WTC11 (cell line): Measurements from ENCODE around the gene SEPTIN1. TPM values are rescaled to one million over a fixed set of nuclear protein-coding genes. Genes with fewer than 3 reads are reported as not detected.

Experiments used
- ATAC-seq: fragments of 200-7000 bp; cut with Tn5 transposase; 2 replicates; pipeline ENCODE4 v1.10.0; 2021; ENCODE audit warnings: mild to moderate bottlenecking, moderate library complexity
- CTCF ChIA-PET: fragments of 300-600 bp; sonication (Branson Sonifier 250); formaldehyde crosslinking; loops from one replicate; lab custom pipeline; 2021; ENCODE audit warnings: antibody characterized with exemption; lab: Charles Lee
- POLR2A ChIA-PET: fragments of 350-600 bp; sonication (Branson Sonifier 250); formaldehyde crosslinking; loops from one replicate; lab custom pipeline; 2021; ENCODE audit warnings: antibody characterized with exemption; lab: Charles Lee
- DNase-seq: peaks from one replicate; pipeline ENCODE4 v3.0.0; 2021; ENCODE audit warnings: low spot score
- H3K27ac Mint-ChIP-seq: 2 replicates; pipeline ENCODE4 v1.8.0; 2021; ENCODE audit warnings: mixed read lengths
- H3K27me3 Mint-ChIP-seq: 2 replicates; pipeline ENCODE4 v1.8.0; 2021; ENCODE audit warnings: low read depth, mild to moderate bottlenecking, moderate library complexity, mixed read lengths
- H3K36me3 Mint-ChIP-seq: 2 replicates; pipeline ENCODE4 v1.8.0; 2021; ENCODE audit warnings: mixed read lengths
- H3K4me1 Mint-ChIP-seq: 2 replicates; pipeline ENCODE4 v1.8.0; 2022; ENCODE audit warnings: mixed read lengths
- H3K4me3 Mint-ChIP-seq: 2 replicates; pipeline ENCODE4 v1.8.0; 2021; ENCODE audit warnings: mild to moderate bottlenecking, moderate library complexity, mixed read lengths
- H3K9me3 Mint-ChIP-seq: 2 replicates; pipeline ENCODE4 v1.8.0; 2021; ENCODE audit warnings: mixed read lengths
- CBFB ChIP-seq: sonication (generic); formaldehyde crosslinking; IDR thresholded peaks from 2 replicates; pipeline ENCODE4 v1.8.1; 2022; ENCODE audit warnings: mild to moderate bottlenecking, low read depth, missing genetic modification reagents
- CREM ChIP-seq: sonication (generic); formaldehyde crosslinking; IDR thresholded peaks from 2 replicates; pipeline ENCODE4 v1.8.1; 2022; ENCODE audit warnings: mild to moderate bottlenecking, missing genetic modification reagents, moderate library complexity
- ESRRA ChIP-seq: sonication (generic); formaldehyde crosslinking; IDR thresholded peaks from 2 replicates; pipeline ENCODE4 v1.8.1; 2022; ENCODE audit warnings: mild to moderate bottlenecking, missing genetic modification reagents, borderline replicate concordance
- FOXJ3 ChIP-seq: sonication (generic); formaldehyde crosslinking; IDR thresholded peaks from 2 replicates; pipeline ENCODE4 v1.9.0; 2021; ENCODE audit warnings: missing genetic modification reagents, mild to moderate bottlenecking, borderline replicate concordance
- FOXK1 ChIP-seq: sonication (generic); formaldehyde crosslinking; IDR thresholded peaks from 2 replicates; pipeline ENCODE4 v1.8.0; 2022; ENCODE audit warnings: mild to moderate bottlenecking, moderate library complexity, missing genetic modification reagents
- FOXP1 ChIP-seq: sonication (generic); formaldehyde crosslinking; IDR thresholded peaks from 2 replicates; pipeline ENCODE4 v1.8.0; 2022; ENCODE audit warnings: missing genetic modification reagents, mild to moderate bottlenecking, moderate library complexity, borderline replicate concordance
- IRF2 ChIP-seq: sonication (generic); formaldehyde crosslinking; IDR thresholded peaks from 2 replicates; pipeline ENCODE4 v1.8.0; 2022; ENCODE audit warnings: low read depth, missing genetic modification reagents, borderline replicate concordance
- KAT7 ChIP-seq: sonication (generic); formaldehyde crosslinking; IDR thresholded peaks from 2 replicates; pipeline ENCODE4 v1.8.1; 2023; ENCODE audit warnings: missing genetic modification reagents, mild to moderate bottlenecking, borderline replicate concordance
- MYBL2 ChIP-seq: sonication (generic); formaldehyde crosslinking; IDR thresholded peaks from 2 replicates; pipeline ENCODE4 v1.8.1; 2023; ENCODE audit warnings: mild to moderate bottlenecking, moderate library complexity, missing genetic modification reagents
- OVOL2 ChIP-seq: fragments of 250-450 bp; sonication (Bioruptor Pico); IDR thresholded peaks from 2 replicates; pipeline ENCODE4 v1.9.0; 2021; ENCODE audit warnings: mild to moderate bottlenecking, borderline replicate concordance
- RELA ChIP-seq: sonication (generic); formaldehyde crosslinking; IDR thresholded peaks from 2 replicates; pipeline ENCODE4 v1.8.1; 2022; ENCODE audit warnings: missing genetic modification reagents, mild to moderate bottlenecking, borderline replicate concordance
- SP1 ChIP-seq: sonication (generic); formaldehyde crosslinking; conservative IDR thresholded peaks from 2 replicates; pipeline ENCODE4 v1.8.1; 2022; ENCODE audit warnings: missing genetic modification reagents
- ZNF423 ChIP-seq: fragments of 250-450 bp; sonication (Bioruptor Pico); IDR thresholded peaks from 2 replicates; pipeline ENCODE4 v2.1.2; 2022; ENCODE audit warnings: mild to moderate bottlenecking, moderate library complexity
- ZNF671 ChIP-seq: fragments of 250-450 bp; sonication (Bioruptor Pico); IDR thresholded peaks from 2 replicates; pipeline ENCODE4 v1.8.0; 2021; ENCODE audit warnings: mild to moderate bottlenecking
- total RNA-seq: library from RNA; stranded (reverse); gene quantifications from 3 replicates; pipeline ENCODE4 v1.2.3, GENCODE V29; 2021
- TF ChIP-seq, protein P1 (sequence below): sonication (generic); formaldehyde crosslinking; IDR thresholded peaks from 2 replicates; pipeline ENCODE4 v1.8.0; 2022; ENCODE audit warnings: missing genetic modification reagents
- TF ChIP-seq, protein P2 (sequence below): sonication (generic); formaldehyde crosslinking; conservative IDR thresholded peaks from 2 replicates; pipeline ENCODE4 v1.8.1; 2022; ENCODE audit warnings: mild to moderate bottlenecking, missing genetic modification reagents
- TF ChIP-seq, protein P3 (sequence below): fragments of 250-450 bp; sonication (Bioruptor Pico); IDR thresholded peaks from 2 replicates; pipeline ENCODE4 v1.9.0; 2021; ENCODE audit warnings: mild to moderate bottlenecking
- TF ChIP-seq, protein P4 (sequence below): fragments of 250-450 bp; sonication (Bioruptor Pico); IDR thresholded peaks from 2 replicates; pipeline ENCODE4 v1.8.0; 2021; ENCODE audit warnings: mild to moderate bottlenecking
- TF ChIP-seq, protein P5 (sequence below): sonication (generic); formaldehyde crosslinking; IDR thresholded peaks from 2 replicates; pipeline ENCODE4 v1.8.0; 2022; ENCODE audit warnings: mild to moderate bottlenecking, missing genetic modification reagents
- TF ChIP-seq, protein P6 (sequence below): sonication (generic); formaldehyde crosslinking; IDR thresholded peaks from 2 replicates; pipeline ENCODE4 v1.8.1; 2022; ENCODE audit warnings: mild to moderate bottlenecking, moderate library complexity, missing genetic modification reagents
- TF ChIP-seq, protein P7 (sequence below): sonication (generic); formaldehyde crosslinking; IDR thresholded peaks from 2 replicates; pipeline ENCODE4 v1.8.0; 2023; ENCODE audit warnings: missing genetic modification reagents, mild to moderate bottlenecking, borderline replicate concordance

Gene SEPTIN1
- total RNA-seq, 1 experiment from 2014 or later, result 2.3 TPM

DNA sequence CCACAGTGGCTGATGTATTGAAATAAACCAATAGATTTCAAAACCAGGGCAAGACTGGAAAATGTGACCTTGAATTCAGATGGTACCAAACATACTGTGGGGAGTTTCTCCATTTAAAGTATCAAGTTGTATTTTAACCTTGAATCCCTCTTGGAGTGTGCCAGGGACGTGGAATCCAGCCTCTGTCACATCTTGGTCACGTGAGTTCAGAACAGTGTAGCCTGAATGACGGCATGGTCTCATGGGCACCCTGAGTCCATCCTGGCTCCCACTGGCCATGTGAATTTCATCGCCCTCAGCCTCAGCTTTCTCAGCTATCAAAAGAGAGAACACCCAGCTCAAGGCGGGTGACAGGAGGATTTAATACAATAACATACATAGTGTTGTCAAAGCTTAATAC, 31.8 kb upstream of the SEPTIN1 start (continued):
- TF ChIP-seq, protein P1, sequence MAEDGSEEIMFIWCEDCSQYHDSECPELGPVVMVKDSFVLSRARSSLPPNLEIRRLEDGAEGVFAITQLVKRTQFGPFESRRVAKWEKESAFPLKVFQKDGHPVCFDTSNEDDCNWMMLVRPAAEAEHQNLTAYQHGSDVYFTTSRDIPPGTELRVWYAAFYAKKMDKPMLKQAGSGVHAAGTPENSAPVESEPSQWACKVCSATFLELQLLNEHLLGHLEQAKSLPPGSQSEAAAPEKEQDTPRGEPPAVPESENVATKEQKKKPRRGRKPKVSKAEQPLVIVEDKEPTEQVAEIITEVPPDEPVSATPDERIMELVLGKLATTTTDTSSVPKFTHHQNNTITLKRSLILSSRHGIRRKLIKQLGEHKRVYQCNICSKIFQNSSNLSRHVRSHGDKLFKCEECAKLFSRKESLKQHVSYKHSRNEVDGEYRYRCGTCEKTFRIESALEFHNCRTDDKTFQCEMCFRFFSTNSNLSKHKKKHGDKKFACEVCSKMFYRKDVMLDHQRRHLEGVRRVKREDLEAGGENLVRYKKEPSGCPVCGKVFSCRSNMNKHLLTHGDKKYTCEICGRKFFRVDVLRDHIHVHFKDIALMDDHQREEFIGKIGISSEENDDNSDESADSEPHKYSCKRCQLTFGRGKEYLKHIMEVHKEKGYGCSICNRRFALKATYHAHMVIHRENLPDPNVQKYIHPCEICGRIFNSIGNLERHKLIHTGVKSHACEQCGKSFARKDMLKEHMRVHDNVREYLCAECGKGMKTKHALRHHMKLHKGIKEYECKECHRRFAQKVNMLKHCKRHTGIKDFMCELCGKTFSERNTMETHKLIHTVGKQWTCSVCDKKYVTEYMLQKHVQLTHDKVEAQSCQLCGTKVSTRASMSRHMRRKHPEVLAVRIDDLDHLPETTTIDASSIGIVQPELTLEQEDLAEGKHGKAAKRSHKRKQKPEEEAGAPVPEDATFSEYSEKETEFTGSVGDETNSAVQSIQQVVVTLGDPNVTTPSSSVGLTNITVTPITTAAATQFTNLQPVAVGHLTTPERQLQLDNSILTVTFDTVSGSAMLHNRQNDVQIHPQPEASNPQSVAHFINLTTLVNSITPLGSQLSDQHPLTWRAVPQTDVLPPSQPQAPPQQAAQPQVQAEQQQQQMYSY (CRISPR knock-in tag), result no peak
- TF ChIP-seq RELA (CRISPR knock-in tag), result no peak

DNA sequence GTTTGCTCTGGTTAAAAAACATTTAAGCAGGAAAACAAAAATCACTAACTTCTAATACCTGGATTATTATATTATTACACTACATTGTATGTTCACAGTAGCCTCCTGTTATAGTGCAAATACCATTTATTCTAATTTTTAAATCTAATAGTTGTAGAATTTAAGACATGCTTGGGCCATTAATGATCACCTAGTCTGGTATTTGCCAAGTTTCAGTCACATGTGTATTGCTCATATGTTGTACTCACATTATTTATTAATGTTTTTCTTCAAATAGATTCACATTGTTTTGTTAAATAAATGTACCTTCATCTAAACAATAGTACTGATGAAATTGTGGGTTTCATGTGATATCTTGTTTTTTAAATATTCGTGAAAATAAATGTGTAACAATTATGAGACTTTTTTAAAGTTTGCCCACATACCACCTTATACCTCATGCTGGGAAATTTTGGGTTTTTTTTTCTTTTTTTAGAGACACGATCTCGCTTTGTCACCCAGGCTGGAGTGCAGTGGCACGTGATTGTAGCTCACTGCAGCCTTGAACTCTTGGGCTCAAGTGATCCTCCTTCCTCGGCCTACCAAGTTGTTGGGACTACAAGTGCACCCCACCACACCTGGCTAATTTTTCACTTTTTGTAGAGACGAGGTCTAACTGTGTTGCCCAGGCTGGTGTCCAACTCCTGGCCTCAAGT, 30.9 kb upstream of the SEPTIN1 start:
- ChIA-PET CTCF (interaction anchor here (1.1 kb wide), 1 partner anchor 301 kb away, joined by 3 read pairs; no protein-coding TSS in a partner anchor), POLR2A (no interaction called here)
- Mint-ChIP-seq H3K27ac (no peak overlapping the region), H3K36me3 (peaks cover 21% of the 10 kb centered on the region), H3K4me1 (peaks cover 16% of the 10 kb centered on the region), H3K9me3 (no peaks in the 10 kb centered on the region), H3K4me3 (no peak overlapping the region), H3K27me3 (no peaks in the 10 kb centered on the region)
- DNase-seq (no peak), ATAC-seq (no peak)
- TF ChIP-seq OVOL2, result no peak
- TF ChIP-seq ZNF423 (CRISPR knock-in tag), result no peak
- TF ChIP-seq FOXP1 (CRISPR knock-in tag), result no peak
- TF ChIP-seq, protein P2, sequence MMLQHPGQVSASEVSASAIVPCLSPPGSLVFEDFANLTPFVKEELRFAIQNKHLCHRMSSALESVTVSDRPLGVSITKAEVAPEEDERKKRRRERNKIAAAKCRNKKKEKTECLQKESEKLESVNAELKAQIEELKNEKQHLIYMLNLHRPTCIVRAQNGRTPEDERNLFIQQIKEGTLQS (CRISPR knock-in tag), result no peak
- TF ChIP-seq, protein P3, sequence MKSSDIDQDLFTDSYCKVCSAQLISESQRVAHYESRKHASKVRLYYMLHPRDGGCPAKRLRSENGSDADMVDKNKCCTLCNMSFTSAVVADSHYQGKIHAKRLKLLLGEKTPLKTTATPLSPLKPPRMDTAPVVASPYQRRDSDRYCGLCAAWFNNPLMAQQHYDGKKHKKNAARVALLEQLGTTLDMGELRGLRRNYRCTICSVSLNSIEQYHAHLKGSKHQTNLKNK (CRISPR knock-in tag), result no peak
- no peak for TF ChIP-seq IRF2 (CRISPR knock-in tag)
- no peak for TF ChIP-seq CREM
- TF ChIP-seq ZNF671 (CRISPR knock-in tag), result no peak
- TF ChIP-seq, protein P4, sequence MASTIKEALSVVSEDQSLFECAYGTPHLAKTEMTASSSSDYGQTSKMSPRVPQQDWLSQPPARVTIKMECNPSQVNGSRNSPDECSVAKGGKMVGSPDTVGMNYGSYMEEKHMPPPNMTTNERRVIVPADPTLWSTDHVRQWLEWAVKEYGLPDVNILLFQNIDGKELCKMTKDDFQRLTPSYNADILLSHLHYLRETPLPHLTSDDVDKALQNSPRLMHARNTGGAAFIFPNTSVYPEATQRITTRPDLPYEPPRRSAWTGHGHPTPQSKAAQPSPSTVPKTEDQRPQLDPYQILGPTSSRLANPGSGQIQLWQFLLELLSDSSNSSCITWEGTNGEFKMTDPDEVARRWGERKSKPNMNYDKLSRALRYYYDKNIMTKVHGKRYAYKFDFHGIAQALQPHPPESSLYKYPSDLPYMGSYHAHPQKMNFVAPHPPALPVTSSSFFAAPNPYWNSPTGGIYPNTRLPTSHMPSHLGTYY (CRISPR knock-in tag), result no peak
- TF ChIP-seq ESRRA (CRISPR knock-in tag), result no peak
- no peak for TF ChIP-seq FOXK1 (CRISPR knock-in tag)
- TF ChIP-seq KAT7 (CRISPR knock-in tag), result no peak
- TF ChIP-seq SP1, result no peak
- no peak for TF ChIP-seq FOXJ3
- TF ChIP-seq, protein P5, sequence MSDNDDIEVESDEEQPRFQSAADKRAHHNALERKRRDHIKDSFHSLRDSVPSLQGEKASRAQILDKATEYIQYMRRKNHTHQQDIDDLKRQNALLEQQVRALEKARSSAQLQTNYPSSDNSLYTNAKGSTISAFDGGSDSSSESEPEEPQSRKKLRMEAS (CRISPR knock-in tag), result no peak
- TF ChIP-seq, protein P6, sequence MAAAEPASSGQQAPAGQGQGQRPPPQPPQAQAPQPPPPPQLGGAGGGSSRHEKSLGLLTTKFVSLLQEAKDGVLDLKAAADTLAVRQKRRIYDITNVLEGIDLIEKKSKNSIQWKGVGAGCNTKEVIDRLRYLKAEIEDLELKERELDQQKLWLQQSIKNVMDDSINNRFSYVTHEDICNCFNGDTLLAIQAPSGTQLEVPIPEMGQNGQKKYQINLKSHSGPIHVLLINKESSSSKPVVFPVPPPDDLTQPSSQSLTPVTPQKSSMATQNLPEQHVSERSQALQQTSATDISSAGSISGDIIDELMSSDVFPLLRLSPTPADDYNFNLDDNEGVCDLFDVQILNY (CRISPR knock-in tag), result no peak
- TF ChIP-seq MYBL2 (CRISPR knock-in tag), result no peak
- TF ChIP-seq, protein P7, sequence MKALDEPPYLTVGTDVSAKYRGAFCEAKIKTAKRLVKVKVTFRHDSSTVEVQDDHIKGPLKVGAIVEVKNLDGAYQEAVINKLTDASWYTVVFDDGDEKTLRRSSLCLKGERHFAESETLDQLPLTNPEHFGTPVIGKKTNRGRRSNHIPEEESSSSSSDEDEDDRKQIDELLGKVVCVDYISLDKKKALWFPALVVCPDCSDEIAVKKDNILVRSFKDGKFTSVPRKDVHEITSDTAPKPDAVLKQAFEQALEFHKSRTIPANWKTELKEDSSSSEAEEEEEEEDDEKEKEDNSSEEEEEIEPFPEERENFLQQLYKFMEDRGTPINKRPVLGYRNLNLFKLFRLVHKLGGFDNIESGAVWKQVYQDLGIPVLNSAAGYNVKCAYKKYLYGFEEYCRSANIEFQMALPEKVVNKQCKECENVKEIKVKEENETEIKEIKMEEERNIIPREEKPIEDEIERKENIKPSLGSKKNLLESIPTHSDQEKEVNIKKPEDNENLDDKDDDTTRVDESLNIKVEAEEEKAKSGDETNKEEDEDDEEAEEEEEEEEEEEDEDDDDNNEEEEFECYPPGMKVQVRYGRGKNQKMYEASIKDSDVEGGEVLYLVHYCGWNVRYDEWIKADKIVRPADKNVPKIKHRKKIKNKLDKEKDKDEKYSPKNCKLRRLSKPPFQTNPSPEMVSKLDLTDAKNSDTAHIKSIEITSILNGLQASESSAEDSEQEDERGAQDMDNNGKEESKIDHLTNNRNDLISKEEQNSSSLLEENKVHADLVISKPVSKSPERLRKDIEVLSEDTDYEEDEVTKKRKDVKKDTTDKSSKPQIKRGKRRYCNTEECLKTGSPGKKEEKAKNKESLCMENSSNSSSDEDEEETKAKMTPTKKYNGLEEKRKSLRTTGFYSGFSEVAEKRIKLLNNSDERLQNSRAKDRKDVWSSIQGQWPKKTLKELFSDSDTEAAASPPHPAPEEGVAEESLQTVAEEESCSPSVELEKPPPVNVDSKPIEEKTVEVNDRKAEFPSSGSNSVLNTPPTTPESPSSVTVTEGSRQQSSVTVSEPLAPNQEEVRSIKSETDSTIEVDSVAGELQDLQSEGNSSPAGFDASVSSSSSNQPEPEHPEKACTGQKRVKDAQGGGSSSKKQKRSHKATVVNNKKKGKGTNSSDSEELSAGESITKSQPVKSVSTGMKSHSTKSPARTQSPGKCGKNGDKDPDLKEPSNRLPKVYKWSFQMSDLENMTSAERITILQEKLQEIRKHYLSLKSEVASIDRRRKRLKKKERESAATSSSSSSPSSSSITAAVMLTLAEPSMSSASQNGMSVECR, result no peak
- no peak for TF ChIP-seq CBFB (CRISPR knock-in tag)
